22Rv1 (cell line): ENCODE data around the gene CAMSAP1.

Experiments used
- CTCF ChIP-seq: fragments of 450-650 bp; IDR thresholded peaks from 2 replicates; pipeline ENCODE4 v1.5.1; 2017; ENCODE audit warnings: mild to moderate bottlenecking
- ZFX ChIP-seq: fragments of 450-650 bp; IDR thresholded peaks from 2 replicates; pipeline ENCODE4 v1.6.1; 2017; ENCODE audit warnings: antibody characterized with exemption, borderline replicate concordance

DNA sequence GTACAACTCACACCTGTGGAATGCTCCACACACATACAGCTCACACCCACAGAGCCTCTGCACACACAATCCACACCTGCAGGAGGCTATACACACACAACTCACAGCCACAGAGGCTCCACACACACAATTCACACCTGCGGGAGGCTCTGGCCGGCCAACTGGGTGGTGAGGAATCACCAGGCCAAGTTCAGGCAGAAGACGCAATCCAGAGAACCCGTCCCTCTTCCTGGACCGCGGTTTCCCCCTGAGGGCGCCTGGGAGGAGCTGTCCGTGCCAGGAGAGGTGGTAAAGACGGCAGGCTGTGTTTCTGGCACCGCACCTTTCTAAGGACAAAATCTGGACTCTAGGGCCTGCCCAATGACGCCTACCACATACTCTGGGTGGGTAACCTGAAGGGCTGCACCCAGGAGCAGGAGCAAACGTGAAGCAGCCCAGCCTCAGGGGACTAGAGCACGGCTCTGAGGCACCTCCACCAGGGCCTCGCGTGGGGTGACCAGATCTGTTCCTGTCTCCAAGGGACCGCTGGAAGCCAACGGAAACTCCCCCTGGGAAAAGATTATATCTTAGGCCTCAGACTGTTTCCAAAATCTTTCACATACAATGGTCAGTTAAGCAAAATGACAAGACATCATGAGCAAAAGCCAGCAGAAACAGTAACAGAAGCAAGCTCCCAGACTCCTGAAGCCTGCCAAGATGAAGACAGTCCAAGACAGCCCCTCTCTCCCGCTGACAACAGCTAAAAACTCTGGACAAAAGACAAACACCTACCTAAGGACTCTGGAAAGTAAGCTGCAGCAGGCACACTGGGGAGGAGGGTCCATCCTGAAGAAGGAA lies 16.9 kb downstream of the CAMSAP1 start:
- no peak for TF ChIP-seq CTCF
- no peak for TF ChIP-seq ZFX
